ENCODE results near the gene MFF.

DNA sequence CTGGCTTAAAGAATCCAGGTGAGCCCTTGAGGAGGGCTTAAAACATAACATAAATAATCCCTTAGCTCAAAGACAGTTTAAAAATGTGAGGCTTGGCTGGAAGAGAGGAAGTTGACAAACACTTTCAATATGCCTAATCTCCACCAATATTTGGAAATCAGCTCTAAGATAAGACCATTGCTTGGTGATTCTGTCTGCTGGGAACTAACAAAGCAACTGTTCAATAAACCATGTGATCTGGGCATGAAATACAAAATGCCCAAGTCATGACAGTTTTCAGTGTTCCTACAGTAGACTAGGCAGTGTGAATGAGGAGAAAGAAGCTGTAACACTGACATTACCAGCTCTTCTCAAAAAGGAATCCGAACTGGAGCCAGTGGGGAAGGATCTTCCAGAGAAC is 10.7 kb downstream of the MFF start:
- peak; percentile 18; the same call in 1 of the 2 replicates for TF ChIP-seq ZNF274 (IDR thresholded peaks at IDR 0.05; ENCODE audit: low read depth, low read length)
- no peak for TF ChIP-seq YY1 (IDR thresholded peaks at IDR 0.05; ENCODE audit: insufficient read depth, insufficient read length)
